HL-60/S4 treated with phorbol 12-myristate 13-acetate at 8.2 ng/mL for 4 days and 3 days (cell line): ENCODE results near the gene FST.

Source experiments
- in situ Hi-C: fragments of 300-500 bp; cut with MboI; formaldehyde crosslinking; loops from 2 replicates; pipeline ENCODE4 v1.15.0; 2022; ENCODE audit warnings: low sequenced_read_pairs

Gene FST

GRCh38 chr5:53480416-53481158, at the start of gene FST:
FST (plus strand) TSS chr5:53480629; CDS start chr5:53480792, 163 bp downstream.
- in situ Hi-C loops = no loop called here

GRCh38 chr5:53431665-53432064, 48.8 kb upstream of the FST start:
- in situ Hi-C loops = no loop called here

- in situ Hi-C loops = no loop called here
These were observed 47.4 kb upstream of the FST start for GRCh38 chr5:53433026-53433425.

DNA sequence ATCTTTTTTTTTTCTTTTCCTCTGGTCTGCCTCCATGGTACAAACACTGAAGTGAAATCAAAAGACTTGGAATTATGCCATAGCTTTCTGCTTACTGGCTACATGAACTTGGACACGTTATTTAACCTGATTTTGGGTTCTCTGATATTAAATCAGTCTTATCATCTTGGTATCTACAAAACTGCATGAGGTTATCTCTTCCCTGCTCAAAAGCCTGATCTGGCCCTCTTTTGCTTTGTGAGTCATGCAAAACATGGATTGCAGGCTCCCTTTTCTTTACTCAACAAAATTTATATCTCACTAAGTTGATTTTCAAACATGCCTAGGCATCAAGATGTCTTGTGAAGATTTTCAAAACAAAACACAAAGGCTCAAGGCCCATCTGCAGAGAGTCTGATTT, 45.9 kb upstream of the FST start:
- in situ Hi-C loops = no loop called here

DNA sequence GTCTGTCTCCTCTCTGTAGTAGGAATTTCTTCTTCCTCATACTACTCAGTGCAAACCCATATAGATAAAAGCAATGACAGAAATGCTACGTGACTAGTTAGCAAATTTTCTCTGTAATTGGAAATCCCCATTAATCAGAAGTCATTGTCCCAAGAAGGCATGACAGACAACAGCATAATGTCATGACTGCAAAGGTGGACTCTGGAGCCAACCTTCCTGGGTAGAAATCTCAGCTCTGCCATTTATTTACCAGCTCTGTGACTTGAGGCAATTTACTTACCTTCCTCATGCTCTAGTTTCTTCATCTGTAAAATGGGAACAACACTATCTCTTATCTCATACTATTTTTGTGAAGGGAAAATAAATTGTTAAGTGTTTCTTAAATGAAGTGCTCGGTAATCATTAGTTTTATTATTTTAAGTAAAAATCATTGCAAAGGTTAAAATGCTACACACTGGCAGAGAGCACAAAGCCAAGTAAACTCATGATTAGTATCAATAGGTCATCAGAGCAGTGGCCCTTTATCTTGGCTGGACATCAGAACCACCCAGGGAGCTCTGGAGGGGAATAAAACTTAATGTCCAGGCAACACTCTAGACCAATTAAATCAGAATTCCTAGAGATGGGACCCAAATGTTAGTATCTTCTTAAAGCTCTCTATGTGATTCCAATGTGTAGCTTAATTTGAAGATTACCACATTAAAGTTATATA, 43.8 kb upstream of the FST start:
- in situ Hi-C loops = no loop called here

- in situ Hi-C loops = no loop called here
These were observed 42.4 kb upstream of the FST start for GRCh38 chr5:53438079-53438478.

- in situ Hi-C loops = no loop called here
These were observed 41.6 kb upstream of the FST start for GRCh38 chr5:53438486-53439472.

- in situ Hi-C loops = no loop called here
These were observed 37.5 kb upstream of the FST start for GRCh38 chr5:53442961-53443360.

- in situ Hi-C loops = no loop called here
These were observed 34.9 kb upstream of the FST start for GRCh38 chr5:53445569-53445968.

DNA sequence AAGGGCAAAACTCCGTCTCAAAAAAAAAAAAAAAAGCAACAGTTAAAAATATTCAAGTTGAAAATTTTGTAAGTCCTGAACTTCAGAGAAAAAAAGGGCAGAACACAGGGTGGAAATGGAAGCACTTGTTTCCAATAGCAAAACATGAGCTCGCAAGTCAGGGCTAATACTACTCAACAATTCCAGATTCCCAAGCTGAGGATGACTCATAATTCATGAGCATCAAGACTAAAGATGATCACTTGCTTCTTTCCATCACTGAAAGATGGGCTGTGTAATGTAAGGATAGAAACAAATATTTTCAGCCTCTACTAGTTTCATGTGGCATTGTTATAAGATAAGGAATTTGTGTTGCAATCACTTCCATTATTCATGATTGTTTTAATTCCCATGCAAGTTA, 33.5 kb upstream of the FST start:
- in situ Hi-C loops = no loop called here

DNA sequence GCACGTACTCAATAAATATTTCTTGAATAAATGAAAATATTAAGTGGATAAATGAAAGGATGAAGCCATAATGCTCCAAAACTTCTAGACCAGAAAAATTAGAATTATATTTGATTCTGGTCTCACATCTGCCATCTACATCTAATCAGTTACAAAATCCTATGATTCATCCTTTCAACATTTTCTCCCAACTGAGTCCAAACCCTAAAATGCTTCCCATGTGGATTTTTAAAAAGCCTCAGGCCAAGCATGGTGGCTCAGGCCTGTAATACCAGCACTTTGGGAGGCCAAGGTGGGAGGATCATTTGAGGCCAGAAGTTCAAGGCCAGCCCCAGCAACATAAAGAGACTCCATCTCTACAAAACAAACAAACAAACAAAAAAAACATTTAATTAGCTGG, 31.6 kb upstream of the FST start:
- in situ Hi-C loops = no loop called here

DNA sequence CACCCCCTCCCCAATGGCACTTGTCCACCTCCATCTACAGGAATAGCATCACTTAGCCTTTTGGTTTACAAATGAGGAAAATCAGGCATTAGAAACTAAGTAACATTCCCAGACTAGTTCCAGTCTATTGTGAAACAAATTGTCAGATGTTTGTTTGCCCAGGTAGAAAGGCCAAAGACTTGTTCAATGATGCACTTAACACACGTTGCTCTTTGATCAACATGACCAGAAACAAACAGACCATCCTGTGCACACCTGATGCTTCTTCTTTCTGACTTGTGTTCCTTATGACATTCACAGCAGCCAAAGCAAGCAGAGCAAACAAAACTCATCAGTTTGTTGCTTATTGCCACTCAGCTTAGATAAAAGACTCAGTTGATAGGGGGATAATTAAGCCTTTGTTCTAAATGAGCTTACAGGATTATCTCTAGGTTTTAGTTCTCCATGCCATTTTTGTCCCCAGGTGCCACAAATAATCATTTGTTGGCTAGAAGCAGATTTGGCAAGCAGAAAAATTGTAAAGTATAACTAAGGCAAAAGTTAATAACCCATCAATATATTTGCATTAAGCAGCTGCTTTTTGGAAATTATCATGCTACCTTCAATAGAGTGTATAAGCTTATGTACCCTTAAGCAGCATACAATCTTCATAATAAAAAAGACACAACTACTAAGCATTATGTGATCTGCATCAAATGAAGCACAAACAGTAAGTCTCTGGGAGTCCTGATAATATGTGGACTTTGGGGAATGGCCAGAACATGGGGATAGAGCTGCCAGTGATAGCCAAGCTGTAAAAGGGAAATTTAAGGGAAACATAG, 26.3 kb upstream of the FST start:
- in situ Hi-C loops = no loop called here

DNA sequence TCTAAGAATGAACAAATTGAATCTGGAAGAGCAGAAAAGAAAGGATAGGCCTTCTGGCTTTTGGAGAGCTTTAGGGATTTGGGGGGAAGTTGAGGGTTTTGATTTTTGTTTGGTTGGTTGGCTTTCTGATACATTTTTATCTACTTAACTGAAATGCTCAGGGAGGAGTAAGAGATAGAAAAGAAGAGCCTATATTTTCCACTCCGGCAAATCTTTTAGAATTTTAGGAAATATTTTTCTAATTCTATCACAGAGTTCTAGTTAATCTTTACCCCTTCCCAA, 25.8 kb upstream of the FST start:
- in situ Hi-C loops = no loop called here

GRCh38 chr5:53456366-53456765, 24.1 kb upstream of the FST start:
- in situ Hi-C loops = no loop called here

DNA sequence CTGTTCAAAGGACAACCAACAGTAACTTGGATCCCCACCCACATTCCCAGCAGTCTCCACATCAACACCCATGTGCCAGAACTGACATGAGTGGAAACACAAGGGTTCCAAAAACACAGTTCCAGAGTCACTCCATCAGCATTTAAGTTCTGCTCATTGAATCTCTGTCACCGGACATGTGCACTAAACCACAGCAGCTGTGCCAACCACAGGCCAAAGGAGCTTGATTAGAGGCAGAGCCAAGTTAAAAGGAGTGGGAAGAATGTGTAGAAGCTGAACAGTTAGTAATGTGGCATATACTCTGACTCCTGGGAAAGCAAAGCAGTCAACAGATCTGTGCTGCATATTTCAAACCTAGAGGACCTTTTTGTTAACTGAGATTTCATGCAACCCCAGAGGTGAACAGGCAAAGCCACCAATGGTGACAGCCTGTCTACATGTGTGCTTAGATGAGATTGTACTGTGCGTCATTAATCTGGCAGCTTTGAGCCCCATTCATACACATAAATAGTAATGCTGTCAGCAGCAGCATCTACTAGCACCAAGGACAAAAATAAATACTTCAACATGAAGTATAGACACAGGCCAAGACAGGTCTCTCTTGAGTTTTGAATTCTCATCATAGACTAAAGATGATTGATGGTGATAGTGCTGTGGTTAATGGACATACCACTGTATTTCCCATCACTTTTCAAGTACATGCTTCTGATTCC, 16.4 kb upstream of the FST start:
- in situ Hi-C loops = no loop called here

DNA sequence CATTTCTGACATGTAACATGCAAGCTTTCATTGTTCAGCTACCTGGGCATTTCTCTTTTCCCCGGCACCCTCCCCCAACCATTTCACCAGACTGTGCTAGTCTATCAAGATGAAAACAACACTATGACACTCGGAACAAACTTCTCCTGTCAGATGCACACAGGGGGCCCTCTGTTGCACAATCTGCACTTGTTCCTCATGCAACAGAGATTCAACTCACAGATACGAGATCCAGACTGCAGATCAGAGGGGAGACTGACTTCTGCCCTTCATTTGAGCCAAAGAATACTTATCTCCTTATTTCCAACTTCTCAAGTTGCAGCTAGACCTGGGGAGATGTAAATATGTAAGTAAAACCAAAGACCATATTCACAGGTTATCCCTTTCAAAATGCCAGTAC, 15.7 kb upstream of the FST start:
- in situ Hi-C loops = no loop called here

GRCh38 chr5:53469946-53470687, 10.3 kb upstream of the FST start:
- in situ Hi-C loops = no loop called here

- in situ Hi-C loops = no loop called here
These were observed 8.2 kb upstream of the FST start for GRCh38 chr5:53472279-53472678.

DNA sequence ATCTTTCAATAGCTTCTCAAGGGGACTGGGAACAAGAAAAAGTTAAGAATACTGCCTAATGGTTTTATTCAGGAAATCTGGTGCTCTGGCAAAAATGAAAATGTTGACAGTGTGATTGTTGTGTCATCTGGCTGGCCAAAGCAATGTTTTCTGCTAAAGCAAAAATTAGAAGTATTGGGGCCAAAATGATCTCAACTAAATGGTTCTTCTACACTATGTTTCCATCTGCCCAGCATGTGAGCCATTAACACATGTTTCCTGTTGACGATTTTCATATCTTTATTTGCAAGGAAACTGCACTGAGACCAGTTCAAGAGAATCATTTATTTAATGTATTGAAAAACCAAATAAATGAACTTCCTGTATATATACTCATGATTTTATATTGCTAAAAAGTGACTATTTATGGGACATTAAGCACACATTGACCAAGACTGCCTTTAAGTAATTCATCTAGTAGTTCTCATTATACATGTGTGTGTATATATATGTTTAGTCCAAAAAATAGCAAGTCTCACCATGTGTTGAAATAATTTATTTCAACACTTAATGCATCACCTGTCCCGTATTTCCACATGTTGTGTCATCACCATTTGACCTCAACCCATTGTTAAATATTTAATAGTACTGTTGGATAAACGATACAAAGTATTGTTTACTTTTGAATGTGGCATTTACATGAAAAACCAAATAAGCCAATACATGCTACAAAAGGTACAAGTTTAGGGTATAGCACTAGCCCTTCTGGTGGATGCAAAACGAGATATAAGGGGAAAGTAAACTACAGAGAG, 7.5 kb upstream of the FST start:
- in situ Hi-C loops = no loop called here
